Measurements from ENCODE around the gene ZNRF3.

The ZNRF3 gene

DNA sequence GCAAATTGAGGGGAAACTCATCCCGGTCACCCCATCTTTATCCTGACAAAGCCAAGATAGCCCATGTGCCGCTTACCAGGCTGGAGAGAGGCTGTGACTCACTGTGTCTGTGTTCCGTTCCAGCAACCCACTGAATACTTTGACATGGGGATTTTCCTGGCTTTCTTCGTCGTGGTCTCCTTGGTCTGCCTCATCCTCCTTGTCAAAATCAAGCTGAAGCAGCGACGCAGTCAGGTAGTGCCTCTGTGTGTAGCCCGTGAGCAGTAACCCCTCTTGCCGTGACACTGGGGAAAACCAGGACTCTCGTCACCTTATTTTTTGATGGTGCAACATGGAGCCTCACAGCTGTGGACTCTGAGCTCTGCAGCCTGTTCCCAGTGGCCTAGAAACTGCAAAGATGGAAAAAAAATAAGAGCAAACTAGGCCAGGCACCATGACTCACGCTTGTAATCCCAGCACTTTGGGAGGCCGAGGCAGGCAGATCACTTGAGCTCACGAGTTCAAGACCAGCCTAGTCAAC is 161.3 kb downstream of the ZNRF3 start:
- FAIRE-seq: peak; percentile 50

DNA sequence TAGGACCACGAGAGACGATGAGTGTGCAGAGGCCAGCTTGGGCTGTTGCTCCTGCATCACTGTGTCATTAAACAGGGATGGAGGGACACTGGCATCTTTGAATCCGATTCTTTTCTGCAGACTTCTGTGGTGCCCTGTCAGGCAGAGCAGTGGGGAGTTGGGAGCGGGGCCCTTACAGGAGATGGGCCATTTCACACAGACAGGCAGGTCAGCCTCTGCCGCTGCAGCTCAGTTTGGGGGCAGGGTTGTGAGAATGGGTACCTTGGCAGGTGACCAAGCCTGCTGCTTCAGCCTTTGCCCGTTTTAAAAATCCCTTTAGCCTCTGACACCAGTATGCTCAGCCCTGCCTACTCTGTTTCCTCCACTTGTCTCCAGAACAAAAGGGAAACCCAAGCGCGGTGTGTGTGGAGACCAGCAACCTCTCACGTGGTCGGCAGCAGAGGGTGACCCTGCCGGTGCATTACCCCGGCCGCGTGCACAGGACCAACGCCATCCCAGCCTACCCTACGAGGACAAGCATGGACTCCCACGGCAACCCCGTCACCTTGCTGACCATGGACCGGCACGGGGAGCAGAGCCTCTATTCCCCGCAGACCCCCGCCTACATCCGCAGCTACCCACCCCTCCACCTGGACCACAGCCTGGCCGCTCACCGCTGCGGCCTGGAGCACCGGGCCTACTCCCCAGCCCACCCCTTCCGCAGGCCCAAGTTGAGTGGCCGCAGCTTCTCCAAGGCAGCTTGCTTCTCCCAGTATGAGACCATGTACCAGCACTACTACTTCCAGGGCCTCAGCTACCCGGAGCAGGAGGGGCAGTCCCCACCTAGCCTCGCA is 165.7 kb downstream of the ZNRF3 start:
- no peak for FAIRE-seq
- no peak for DNase-seq (ENCODE audit: insufficient read length, low spot score)
- TF ChIP-seq POLR2A (IDR thresholded peaks at IDR 0.05; ENCODE audit: low read depth, low read length): no peak

More for the DNA sequence above, 161.3 kb downstream of the ZNRF3 start:
- TF ChIP-seq POLR2A (IDR thresholded peaks at IDR 0.05; ENCODE audit: low read depth, low read length): no peak
- peak; percentile 55 for DNase-seq (ENCODE audit: insufficient read length, low spot score)

DNA sequence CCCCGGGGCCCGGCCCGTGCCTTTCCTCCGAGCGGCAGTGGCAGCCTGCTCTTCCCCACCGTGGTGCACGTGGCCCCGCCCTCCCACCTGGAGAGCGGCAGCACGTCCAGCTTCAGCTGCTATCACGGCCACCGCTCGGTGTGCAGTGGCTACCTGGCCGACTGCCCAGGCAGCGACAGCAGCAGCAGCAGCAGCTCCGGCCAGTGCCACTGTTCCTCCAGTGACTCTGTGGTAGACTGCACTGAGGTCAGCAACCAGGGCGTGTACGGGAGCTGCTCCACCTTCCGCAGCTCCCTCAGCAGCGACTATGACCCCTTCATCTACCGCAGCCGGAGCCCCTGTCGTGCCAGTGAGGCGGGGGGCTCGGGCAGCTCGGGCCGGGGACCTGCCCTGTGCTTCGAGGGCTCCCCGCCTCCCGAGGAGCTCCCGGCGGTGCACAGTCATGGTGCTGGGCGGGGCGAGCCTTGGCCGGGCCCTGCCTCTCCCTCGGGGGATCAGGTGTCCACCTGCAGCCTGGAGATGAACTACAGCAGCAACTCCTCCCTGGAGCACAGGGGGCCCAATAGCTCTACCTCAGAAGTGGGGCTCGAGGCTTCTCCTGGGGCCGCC is 166.4 kb downstream of the ZNRF3 start:
- DNase-seq (ENCODE audit: insufficient read length, low spot score) (no peak), FAIRE-seq (no peak)

GRCh38 chr22:29050457-29050856 is 167.1 kb downstream of the ZNRF3 start:
- FAIRE-seq: no peak
- no peak for DNase-seq (ENCODE audit: insufficient read length, low spot score)
- no peak for TF ChIP-seq POLR2A (IDR thresholded peaks at IDR 0.05; ENCODE audit: low read depth, low read length)

More for the DNA sequence above, 166.4 kb downstream of the ZNRF3 start:
- TF ChIP-seq POLR2A (IDR thresholded peaks at IDR 0.05; ENCODE audit: low read depth, low read length): no peak

GRCh38 chr22:29053048-29053702 is 169.8 kb downstream of the ZNRF3 start:
- FAIRE-seq: no peak
- no peak for TF ChIP-seq POLR2A (IDR thresholded peaks at IDR 0.05; ENCODE audit: low read depth, low read length)
- DNase-seq (ENCODE audit: insufficient read length, low spot score): no peak

DNA sequence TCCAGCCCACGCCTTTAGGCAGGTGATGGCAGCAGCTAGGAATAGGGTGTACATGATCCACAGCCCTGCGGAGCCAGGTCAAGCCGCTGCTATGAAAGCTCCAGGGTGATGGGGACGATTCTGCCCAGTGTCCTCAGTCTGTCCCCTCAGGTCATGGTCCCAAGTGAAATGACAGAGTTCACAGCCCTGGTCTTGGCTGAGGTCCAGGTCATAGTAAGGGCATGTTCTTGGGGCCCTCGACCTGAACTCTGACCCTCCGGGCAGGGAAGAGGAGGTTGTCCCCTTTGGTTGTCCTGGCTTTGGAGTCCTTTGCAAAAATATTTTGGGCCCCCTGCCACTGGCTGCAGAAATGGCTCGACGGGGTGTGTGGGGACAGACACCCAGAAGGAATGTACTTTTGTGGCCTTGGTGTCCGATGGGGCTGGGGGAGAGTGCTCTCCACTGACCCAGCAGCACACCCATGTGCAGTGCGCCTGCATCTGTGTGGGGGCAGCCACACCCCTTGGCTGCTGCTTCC is 170.9 kb downstream of the ZNRF3 start:
- no peak for TF ChIP-seq POLR2A (IDR thresholded peaks at IDR 0.05; ENCODE audit: low read depth, low read length)
- FAIRE-seq: no peak
- no peak for DNase-seq (ENCODE audit: insufficient read length, low spot score)

- no peak for DNase-seq (ENCODE audit: insufficient read length, low spot score)
- FAIRE-seq: no peak
Observed at GRCh38 chr22:29055192-29055830, 171.9 kb downstream of the ZNRF3 start.

DNA sequence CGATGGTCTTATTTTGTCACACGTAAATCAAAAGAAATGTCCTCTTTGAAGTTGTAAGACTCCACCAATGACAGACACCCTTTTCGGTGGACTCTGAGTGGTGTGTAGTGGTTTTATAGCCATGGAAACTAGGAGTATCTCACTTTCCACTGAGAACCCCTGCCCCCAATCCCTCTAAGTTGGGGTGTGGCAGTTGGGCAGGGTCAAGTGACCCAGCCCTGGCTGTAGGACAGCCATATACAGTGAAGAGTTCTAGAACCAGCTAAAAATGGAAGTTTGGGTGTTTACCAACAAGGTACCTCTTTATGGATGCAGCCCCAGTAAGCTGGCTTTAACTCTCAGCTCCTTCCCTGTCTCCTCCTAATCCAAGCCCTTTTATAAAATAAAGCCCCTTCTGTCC is 173.1 kb downstream of the ZNRF3 start:
- FAIRE-seq (no peak), DNase-seq (ENCODE audit: insufficient read length, low spot score) (no peak)
- no peak for TF ChIP-seq POLR2A (IDR thresholded peaks at IDR 0.05; ENCODE audit: low read depth, low read length)

More at GRCh38 chr22:29055192-29055830, 171.9 kb downstream of the ZNRF3 start:
- no peak for TF ChIP-seq POLR2A (IDR thresholded peaks at IDR 0.05; ENCODE audit: low read depth, low read length)

DNA sequence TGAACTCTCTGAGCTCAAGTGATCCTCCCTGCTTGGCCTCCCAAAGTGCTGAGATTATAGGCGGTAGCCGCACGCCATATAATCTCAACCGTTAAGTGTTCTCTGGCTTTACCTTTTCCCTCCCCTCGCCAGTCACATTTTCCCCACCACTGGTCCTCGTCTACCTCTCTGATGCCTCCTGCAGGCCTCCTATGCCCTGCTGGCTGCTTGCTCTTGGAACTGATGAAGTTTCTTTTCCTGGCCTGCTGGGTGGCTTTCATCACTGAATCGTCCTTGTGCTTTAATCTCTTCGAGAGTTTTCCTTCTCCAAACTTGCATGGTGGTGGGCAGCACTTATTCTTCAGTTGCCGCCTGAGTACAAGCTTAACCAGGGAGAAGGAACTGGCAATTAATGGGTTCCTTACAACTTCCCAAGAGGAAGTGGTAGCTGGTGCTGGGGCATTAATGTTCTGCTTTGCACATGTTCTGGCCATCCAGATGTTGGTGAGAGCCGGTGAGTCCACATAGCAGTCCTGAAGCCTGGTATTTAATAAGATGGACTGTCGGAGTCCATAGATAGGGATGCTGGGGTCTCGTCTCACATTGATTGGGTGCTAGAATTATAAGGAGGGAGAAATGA is 177.0 kb downstream of the ZNRF3 start:
- no peak for TF ChIP-seq POLR2A (IDR thresholded peaks at IDR 0.05; ENCODE audit: low read depth, low read length)
- no peak for FAIRE-seq
- DNase-seq (ENCODE audit: insufficient read length, low spot score): no peak

DNA sequence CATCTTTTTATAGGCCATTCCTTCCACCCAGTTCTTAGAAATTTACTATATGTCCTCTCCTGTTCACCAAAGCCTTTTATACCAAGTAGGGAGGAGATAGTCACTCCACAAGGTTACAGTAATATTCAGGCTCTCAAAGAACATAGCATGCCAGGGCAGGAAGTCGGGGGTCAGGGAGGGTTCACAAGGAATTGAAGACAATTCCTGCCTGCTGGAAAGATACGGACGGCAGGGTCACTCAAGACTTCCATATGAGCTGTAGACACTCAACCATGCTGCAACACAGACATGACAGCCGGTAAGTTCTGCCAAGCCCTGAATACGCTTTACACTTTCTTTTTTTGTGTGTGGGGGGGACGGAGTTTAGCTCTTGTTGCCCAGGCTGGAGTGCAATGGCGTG is 177.6 kb downstream of the ZNRF3 start:
- no peak for DNase-seq (ENCODE audit: insufficient read length, low spot score)
- no peak for FAIRE-seq
- TF ChIP-seq POLR2A (IDR thresholded peaks at IDR 0.05; ENCODE audit: low read depth, low read length): no peak

DNA sequence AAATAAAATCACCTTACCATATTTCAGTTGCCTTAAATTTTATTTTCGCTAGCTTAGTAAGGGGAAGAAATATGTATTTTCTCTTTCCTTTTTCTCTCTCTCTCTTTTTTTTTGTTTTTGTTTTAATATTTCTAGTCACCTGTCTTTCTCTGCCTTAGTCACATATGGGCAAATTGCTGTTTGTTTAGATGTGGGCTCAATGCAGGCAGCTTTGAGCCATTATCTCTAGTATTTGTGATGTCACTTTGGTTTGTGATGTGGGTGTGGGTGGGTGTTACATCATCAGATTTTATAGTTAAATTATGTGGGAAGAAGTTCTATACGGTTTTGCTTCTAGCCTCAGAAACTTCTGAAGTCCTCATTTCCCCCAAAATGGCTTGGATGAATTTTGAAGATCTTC is 178.4 kb downstream of the ZNRF3 start, which contains the start of gene C22orf31:
Gene C22orf31, minus strand, starts transcription at position 59 of the 400 bp plus-strand sequence. Its CDS starts 39 bp downstream, at position 20.
- FAIRE-seq (no peak), DNase-seq (ENCODE audit: insufficient read length, low spot score) (no peak)
- TF ChIP-seq POLR2A (IDR thresholded peaks at IDR 0.05; ENCODE audit: low read depth, low read length): no peak

- FAIRE-seq (no peak), DNase-seq (ENCODE audit: insufficient read length, low spot score) (no peak)
- TF ChIP-seq POLR2A (IDR thresholded peaks at IDR 0.05; ENCODE audit: low read depth, low read length): no peak
Observed at GRCh38 chr22:29062286-29062821, 179.0 kb downstream of the ZNRF3 start.
